ENCODE measurements around the gene ARHGAP26.

The ARHGAP26 gene

DNA sequence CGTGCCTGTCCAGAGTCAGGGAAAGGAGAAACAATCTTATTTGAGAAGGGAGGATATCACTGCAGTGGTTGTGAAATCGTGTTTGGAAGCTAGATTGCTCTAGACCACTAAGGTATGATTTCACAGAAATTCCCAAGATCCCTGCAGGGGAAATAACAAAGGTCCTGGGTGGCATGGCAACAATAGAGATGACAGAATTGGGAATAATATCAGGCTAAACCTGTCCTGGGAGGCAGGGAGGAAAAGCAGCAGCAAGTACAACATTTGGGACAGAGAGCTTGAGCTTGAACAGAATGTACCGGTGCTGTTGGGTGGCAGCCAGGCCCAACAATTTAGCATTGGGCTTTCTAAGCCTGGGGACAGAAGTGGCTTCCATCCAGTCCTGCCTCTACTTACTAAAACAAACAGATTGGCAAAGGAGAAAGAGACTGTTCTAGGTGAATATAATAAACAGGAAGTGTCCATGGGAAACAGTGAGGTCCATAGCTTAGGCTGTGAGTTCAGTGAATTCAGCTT, 17.0 kb upstream of the ARHGAP26 start:
- no peak for DNase-seq (ENCODE audit: low spot score)

DNA sequence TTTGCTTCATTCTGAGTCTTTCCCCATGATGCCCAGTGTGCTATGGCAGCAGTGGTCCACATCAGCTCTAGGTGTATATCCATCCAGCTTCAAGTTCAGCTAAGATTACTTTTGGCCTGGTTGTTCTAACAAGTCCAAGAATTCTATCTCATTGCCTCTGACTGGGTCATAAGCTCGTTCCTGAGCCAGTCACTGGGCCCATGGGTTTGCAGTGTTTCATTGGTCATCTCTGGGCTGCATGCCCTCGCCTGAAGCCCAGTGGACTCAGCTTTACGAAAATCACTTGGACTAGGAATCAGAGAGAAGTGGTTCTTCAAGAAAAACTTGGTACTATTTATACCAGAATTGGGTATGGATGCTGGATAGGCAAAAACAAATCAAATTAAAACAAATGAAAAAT, 16.1 kb upstream of the ARHGAP26 start:
- no peak for DNase-seq (ENCODE audit: low spot score)

DNA sequence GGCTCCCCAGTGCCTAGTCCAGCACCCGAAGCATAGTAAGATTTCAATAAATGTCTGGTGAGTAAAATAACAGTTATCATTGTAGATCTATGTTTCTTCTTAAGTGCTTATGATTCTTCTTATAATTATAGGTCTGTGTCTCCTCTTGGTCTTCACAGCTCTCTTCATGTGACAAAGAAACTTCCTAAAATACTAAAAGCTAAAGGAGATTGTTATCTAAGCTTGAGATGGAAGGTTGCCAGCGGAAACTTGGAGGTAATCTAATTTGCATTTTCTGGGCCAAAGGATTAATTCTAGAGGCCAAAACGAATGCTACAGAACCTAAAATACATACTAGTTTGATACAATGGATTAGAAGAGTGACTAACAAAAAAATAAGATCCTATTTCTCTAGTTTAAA, 13.6 kb upstream of the ARHGAP26 start:
- DNase-seq (ENCODE audit: low spot score): no peak

DNA sequence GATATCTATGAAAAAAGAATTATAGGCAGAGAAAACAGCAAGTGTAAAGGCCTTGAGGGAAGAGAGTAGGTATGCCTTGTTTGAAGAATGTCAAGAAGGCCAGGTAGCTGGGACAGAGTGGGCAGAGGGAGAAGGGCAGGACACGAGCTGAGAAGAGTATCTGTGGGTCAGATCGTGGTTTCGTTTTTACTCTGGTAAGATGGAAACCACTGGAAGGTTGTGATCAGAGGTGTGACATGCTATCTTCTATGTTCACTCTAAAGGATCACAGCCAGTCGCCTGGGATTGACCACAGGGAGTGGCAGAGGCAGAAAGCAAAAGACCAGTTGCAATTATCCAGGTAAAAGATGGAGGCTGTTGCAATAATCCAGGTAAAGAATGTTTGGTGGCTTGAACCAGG, 12.6 kb upstream of the ARHGAP26 start:
- no peak for DNase-seq (ENCODE audit: low spot score)

DNA sequence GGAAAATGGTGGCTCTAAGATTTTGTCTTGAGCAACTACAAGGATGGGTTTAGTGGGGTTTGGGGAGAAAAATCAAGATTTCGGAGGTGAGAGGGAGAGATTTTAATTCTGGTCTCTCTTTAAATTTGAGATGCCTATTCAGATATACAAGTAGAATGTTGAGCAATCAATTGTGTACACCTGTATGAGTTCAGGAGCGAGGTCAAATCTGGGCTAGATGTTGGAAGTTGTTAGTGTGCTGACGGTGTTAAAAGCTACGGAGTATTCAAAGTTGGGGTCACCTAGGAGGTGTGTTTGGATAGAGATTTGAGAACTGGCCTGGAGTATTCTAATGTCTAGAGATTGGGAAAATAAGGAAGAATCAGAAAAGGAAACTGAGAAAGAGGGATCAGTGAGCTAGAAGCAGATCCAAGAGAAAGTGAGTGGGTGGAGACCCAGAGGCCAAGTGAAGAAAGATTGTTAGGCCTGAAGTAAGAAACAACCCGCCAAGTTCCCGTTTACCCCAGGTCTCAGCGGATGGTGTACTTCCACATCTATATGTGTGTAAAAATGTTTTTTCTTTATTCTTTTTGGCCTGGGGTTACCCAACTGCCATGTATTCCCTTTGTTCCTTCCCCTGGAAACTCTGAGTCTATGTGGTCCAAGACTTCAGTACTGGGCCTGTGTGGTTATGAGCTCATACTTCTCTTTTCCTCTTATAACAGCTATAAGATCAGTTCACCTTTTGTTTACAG, 11.9 kb upstream of the ARHGAP26 start:
- DNase-seq (ENCODE audit: low spot score): no peak

DNA sequence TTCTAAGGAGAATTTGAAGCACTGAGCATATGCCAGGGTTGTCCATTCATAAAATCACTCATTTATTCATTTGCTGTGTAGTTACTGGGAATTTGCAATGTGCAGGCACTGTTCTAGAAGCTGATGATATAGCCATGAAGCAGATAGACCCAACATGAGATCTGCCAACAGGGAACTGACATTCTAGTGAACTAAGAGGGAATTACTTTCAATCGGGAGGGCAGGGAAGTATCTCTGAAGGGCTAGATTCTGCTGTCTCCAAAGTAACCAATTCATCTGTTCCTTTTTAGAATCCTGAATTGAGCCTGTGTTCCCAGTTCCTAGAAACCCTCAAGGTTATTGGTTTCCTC, 11.4 kb upstream of the ARHGAP26 start:
- no peak for DNase-seq (ENCODE audit: low spot score)

DNA sequence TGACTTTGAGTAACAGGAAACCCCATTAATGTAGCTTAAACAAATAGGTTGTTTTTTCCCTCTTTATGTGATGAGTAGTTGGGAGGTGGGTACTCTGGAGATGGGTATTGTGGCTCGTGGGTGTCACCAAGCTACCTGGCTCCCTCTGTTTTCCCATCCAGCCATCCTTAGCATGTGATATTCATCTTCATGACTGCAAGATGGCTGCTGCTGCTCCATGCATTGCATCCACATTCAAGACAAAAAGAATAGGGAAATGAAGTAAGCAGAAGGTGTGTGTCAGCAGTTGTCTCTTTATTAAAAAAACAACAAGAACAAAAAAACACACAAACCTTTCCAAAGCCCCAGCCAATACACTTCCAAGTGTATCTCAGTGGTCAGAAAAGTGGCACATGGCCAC, 6.5 kb upstream of the ARHGAP26 start:
- DNase-seq (ENCODE audit: low spot score): no peak

DNA sequence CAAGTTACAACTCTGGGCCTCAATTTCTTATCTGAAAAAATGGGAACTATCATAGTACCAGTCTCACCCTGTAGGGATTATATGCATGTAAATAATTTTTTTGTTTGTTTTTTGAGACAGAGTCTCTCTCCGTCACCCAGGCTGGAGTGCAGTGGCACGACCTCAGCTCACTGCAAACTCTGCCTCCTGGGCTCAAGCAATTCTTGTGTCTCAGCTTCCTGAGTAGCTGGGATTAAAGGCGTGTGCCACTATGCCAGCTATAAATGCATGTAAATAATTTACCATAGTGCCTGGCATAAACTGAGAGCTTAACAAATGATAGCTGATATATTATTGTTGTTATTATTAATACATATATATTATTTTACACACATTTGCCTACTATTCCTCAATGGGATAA, 3.0 kb upstream of the ARHGAP26 start:
- DNase-seq (ENCODE audit: low spot score): no peak

DNA sequence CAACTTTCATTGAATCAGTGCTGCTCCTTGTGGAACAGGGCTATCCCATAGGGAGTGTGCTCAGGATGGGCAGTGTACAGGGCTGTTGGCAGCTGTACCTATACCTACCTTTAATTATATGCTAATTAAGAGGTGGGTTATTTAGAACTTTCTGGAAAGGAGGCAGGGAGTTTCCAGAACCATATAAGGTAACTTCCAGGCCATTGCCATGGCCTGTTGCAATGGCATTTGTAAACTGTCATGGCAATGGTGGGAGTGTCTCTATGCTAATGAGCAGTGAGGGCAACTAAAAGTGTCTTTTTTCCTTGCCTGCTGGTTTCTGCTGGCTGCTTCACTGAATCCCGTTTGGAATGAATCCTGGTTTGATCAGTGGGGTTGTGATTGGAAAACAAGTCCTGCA, 2.3 kb upstream of the ARHGAP26 start:
- no peak for DNase-seq (ENCODE audit: low spot score)

DNA sequence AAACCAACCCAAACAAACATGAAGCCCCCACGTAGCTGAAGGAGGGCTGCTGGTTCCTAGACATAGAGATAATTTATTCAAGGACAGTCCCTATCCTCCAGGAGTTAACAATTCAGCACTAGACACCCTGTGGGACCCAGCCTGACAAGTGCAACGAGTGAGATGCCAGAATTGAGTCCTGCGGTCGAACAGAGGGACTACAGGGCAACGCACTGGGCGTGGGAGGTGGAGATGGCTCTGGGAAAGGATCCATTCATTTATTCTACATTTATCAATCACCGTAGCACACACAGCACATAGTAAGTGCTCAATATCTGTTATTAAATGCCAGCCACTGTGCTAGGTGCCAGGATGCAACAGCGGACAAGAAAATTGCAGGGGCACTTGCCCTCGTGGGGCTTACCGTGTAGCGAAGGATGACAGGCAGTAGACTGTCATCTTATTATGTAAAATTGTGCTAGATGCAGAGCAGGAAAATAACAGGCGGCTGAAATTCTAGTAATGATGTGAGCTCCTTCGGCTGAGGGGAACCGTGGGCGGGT, 855 bp upstream of the ARHGAP26 start:
- DNase-seq (ENCODE audit: low spot score): no peak

DNA sequence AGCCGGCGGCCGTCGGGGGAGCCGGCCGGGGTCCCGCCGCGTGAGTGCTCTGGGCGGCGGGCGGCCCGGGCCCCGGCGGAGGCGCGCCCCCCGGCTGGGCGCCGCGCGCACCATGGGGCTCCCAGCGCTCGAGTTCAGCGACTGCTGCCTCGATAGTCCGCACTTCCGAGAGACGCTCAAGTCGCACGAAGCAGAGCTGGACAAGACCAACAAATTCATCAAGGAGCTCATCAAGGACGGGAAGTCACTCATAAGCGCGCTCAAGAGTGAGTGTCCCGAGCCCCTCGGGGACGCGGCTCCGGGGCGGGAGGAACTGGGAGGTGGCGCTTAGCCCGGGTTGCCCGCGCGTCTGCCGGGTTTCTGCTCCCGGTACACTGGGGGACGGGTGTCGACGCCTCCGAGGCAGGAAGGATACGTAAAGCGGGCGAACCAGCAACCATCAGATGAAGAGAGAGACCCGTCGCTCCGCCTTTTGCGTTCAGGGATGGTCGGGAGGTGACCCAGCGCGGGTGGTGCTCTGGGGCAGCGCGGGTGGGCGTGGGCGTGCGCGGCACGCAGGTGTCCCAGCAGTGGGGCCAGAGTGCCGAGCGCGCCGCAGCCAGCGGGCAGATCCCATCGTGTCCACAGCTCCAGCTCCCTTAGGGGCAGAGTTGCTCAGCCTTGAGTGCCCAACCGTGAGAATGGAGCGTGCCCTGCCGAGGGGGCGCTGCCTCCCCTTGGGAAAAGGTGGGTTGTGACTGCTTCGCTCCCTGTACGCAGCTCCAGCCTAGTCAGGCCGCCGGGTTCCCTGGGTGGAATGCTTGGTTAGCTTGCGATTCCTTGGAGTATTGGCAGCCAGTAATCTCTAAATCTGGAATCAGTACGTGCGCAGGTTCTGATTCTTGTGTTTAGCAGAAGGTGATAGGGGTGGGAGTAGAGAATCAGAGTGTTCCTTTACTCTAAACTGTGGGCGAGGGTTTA, 753 bp downstream of the ARHGAP26 start:
- peak; percentile 79 for DNase-seq (ENCODE audit: low spot score)

DNA sequence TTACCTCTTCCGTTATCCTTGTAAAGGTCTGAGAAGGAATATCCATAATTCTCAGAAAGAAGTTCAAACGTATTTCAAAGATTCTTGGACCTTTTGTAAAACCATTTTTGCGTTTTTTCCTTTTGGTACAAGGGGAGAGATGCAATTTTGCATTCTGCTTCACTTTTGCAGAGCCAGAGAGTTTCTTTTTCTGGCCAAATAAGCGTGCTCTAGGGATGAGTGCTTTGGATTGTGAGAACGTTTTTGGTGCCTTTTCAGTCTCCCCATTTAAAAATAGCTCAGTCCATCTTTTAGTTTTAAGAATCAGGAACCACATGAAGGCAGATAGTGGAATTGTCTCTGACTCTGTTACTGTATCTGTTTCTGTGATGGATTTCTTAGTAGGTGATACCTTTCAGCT, 1.5 kb downstream of the ARHGAP26 start:
- no peak for DNase-seq (ENCODE audit: low spot score)

DNA sequence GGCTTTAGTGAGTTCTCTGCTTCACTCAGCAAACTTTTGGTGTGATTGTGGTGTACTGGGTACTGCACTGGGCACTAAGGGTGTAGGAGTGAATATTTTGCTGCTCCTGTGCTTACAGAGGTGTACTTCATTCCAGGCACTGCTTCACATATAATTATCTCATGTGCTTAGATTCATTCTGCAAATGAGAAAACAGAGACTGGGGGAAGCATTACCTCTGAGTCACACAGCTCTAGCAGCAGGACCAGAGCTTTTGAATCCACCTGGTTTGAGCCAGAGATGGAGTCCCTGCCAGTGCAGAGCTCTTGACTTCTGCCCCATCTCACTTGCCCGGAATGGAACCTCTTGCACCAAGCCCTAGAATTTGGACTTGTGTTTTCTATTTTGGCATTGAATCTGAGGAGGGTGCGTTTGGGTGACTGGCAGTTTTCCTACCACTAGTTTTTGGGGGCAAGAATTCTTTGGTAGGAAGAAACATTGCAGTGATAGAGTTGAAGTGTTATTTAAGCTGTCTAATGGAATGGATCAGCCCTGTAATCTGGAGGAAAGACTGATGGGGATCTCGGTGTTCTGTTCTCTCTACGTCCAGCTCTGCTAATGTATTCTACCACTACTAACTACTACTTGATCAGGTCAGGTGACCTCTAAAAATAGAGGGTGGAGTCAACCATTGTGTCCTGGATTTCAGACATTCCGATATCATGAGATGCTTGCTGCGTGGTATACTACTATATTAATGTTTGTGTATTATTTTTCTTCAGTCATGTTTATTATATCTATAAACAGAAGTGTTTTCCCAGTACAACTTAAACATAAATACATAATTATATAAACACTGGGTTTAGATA, 2.5 kb downstream of the ARHGAP26 start:
- DNase-seq (ENCODE audit: low spot score): no peak

DNA sequence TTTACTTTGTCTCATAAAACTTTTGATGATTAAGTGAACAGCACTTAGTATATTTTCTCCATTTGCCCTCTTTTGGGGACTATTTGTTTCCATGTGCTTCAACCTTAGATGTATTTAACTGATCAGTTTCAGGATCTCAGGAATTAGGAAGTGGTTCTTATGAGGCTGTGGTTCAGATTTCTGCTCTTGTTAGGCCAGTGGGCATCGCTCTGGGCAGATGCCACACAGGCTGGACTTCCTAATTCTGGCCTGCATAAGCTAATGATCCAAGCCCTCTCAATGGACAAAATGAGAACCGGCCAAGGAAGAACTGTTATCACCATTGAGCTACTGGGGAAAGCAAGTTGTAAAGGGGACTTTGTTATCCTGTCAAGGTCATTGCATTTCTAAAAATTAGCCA, 6.9 kb downstream of the ARHGAP26 start:
- no peak for DNase-seq (ENCODE audit: low spot score)

DNA sequence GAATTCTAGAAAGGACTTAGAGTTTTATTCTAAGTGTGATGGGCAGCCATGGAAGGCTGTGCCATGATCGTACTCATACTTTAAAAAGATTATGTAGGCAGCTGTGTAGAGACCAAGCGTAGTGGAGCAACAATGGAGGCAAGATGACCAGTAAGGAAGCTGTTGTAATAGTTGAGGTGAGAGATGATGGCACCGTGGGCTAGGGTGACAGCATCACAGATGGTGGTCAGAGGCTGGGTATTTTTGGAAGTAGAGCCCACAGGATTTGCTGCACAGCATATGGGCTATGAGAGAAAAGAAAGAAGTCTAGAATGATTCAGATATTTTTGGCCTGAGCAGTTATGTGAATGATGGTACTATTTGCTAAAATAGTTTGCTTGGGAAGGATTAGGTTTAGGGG, 7.7 kb downstream of the ARHGAP26 start:
- DNase-seq (ENCODE audit: low spot score): no peak

DNA sequence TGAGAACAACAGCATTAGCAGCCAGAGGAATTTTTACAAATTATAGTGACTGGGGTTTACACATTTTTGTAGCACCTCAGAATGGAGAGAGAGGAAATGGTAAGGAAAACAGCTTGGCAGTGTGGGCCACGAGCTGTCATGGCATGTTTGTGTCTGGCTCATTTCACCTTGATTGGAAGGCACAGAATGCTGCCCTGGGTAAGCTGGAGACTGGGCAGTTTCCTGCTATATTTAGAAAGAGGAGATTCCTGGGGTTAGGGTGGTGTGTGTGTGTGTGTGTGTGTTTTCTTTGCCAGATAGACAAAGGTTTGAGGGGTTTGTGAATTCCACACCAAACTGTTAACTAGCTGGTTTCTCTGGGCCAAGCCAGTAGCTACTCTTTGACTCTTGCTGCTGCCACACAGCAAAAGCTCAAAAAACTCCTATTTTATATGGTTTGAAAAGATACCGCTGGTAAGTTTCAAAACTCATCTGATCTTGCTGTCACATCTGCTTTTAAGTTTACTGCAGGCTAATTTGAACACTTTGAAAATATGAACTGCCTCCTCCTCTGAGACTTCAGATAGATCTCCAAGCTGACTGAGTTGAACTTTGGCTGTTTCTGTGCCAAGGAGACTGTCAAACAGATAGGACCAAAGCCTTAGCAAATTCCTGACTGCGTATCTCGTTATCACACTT, 9.1 kb downstream of the ARHGAP26 start:
- DNase-seq (ENCODE audit: low spot score): no peak

DNA sequence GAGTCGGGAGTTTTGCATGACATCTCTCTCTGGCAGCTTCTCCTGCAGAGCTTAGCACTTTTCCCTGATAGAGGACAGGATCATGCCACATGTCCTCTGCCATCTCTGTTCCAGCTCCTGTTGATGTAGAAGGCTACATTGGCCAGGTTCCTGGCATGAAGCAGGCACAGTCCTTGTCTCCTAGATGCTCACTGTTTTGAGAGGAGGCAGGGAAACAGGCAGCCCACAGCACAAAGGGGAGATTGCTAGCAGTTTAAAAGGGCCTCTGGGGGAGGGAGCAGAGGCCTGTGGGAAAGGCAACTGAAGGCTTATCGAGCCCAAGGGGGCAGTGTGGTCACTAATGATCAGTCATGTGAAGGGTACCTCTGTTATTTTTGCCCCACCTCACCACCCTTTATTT, 10.7 kb downstream of the ARHGAP26 start:
- DNase-seq (ENCODE audit: low spot score): no peak

DNA sequence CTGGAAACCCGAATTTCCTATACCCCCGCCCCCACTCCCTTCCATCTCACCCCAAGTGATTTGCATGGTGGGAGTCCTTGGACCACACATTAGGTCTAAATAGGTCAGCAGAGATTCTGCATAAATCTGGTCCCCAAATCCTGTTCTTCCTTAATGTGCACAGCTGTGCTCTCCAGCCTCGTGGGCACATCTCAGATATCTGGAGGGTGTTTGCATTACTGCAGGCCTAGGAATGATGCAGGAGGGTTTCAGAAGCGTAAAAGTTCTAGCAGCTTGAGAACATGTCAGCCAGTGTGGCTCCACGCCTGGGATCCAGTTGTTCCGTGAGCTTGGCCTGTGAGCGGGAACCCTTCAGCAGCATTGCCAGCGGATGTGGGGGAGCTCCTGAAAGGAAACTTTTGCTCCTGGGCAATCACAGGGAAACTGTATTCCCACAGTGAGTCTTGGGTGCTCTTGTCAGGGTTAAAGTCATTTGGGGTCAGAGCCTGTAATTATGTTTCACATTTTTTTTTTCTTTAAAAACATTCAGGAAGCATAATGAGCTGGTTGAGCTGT, 12.9 kb downstream of the ARHGAP26 start:
- DNase-seq (ENCODE audit: low spot score): no peak

DNA sequence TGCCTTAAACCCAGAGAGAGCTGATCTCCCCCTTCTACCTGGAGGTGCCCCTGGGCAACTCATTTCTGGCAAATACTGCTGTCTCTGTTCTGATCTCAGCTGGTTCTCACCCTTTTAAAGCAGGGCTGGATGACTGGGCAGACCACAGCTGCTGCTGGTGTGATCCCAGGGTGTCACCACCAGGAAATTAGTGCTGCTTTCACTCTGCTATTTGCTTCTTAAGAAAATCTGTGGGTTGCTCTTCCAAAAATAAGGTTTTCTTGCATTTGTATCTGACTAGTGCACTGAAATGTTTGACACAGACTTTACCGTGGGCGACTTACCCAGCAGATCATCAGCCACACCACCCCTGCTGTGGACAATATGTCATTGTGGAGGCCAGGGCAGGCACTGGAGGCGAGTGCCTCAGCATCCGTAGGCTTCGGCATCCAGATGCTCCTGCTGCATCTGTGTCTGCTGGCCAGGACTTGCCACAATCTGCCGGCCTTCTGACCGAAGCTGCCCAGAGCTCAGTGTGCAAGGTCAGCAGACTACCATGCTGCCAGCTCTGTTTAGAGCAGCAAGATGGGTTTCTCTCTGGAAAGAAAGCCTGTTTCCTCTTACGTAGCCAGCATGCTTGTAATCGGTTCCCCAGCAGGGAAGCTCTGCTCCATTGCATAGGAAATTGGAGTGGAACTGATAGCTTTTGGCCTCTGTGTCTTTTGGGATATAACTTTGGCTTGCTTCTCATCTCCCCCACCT, 13.6 kb downstream of the ARHGAP26 start:
- peak; percentile 54 for DNase-seq (ENCODE audit: low spot score)

DNA sequence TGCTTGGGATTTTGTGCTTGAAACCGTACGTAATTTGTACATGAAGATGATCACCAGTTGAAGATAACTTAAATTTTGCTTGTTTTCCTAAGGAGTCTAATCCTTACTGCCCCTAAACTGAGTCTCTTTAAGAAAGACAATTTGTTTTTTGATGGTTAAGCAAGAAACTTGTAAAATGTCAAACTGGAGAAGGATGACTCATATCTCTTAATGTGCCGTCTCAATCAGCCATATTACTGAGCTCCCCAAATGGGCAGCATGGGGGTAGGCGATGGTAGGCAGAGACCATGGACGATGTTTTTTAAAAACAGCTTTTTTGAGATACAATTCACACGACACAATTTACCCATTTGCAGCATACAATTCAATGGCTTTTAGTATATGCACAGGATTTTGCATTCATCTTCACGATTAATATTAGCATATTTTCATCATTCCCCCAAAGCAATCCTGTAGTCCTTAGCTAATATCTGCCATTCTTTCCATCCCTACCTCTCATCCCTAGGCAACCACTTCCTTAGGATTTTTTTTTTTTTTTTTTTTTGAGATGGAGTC, 14.3 kb downstream of the ARHGAP26 start:
- DNase-seq (ENCODE audit: low spot score): no peak

Data from ecto neural progenitor cell (in vitro differentiated cells).